Measurements from ENCODE around the gene TELO2. TPM values are rescaled to one million over a fixed set of nuclear protein-coding genes. Genes with fewer than 3 reads are reported as not detected.

The TELO2 gene
- polyA plus RNA-seq (ENCODE audit: insufficient read length): 36.9 TPM

DNA sequence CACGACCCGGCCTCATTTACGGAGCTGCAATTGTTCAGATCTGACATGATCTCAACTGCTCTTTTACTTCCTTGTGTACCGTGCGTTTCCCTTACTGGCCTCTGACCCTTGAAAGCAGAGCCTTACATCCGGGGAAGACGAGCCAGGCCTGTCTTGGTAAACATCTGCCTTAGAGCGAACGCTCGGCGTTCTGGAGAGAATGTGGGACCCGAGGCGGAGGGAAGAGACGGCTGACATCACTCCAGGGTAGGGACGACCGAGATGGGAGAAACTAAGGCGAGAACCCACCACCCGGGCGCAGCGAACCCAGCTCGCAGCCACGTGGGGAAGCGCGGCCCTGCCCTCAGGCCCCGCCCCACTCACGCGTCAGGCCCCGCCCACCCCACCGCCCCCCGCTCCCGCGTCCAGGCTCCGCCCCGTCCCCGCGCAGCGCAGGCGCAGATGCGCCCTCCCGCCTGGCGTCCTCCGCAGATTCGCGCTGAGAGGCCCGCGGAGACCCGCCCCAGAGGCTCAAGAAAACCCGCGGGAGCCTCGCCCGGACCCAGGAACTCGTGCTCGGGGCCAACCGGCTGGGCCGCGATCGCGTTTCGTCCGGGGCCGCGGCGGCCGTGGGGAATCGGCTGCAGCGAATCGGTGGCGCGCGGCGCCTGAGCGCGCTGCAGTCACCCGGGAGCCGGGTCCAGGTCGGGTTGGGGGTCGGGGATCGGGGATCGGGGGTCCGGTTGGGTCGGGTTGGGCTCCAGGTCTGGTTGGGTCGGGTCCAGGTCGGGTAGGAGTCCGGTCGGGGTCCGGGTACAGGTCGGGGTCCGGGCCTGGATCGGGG is at the start of gene TELO2:
Gene TELO2, plus strand, starts transcription at position 438 of the 823 bp plus-strand sequence. CDS start 922 bp downstream, outside the sequence.
- peak; percentile 87 for DNase-seq

DNA sequence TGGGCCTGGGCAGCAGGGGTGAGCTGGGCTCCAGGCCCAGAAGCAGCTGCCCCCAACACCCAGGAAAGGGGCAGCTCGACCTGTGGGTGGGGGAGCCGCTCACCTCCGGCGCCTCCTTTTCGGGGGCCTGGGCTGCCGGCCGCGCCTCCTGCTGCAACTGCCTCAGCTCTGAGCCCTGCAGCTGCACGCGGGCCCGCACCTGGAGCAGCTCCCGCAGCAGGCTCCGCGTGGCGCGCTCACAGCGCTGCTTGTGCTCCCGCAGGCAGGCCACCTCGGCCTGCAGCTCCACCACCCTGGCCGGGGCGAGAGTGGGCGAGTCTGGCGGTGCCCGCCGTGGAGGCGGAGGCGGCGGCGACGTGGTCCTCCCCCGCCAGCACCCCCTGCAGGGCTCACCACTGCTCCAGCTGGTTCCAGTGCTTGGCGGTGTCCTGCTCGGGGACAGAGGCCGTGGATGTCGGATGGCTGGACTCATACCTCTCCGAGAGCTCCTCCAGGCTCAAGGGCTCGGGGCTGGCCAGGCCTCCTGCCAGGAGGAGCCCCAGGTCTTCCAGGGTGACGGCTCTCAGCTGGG is 49.7 kb upstream of the TELO2 start:
- no peak for DNase-seq

DNA sequence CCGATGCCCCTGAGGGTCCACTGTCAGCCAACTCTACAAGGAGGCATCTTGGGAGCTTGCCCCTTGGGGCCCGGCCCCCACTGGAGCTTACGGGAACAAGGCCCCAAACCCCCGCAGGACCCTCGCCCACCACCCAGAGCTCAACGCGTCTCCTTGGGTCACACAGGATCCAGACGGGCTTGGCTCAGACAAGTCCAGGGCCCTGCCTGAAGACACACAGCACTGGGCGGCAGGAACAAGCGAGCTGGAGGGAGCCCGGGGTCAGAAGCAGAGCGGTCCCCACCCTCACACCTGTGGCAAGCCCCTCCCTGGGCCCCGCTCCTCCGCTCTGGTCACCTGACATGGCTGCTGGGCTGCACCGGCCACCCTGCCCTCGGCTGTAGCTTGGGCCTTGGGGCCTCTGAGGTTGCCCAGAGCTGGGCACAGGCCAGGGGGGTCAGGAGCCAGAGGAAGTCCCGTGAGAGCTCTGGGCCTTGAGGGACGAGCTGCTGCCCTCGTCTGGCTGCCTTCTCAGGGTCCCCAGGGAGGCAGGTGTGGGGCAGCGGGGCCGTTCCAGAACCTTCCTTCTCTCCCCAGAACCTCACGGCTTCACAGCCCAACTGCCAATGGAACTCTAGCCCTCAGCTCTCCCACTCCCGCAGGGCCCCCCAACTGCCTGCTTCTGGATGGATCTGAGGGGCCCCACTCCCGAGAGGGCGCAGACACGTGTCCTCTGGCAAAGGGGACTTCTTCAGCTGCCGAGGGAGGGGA is 49.0 kb upstream of the TELO2 start, which contains the start of gene CCDC154:
Gene CCDC154, minus strand, starts transcription at position 577 of the 750 bp plus-strand sequence. Its CDS starts 234 bp downstream, at position 343.
- DNase-seq: no peak

DNA sequence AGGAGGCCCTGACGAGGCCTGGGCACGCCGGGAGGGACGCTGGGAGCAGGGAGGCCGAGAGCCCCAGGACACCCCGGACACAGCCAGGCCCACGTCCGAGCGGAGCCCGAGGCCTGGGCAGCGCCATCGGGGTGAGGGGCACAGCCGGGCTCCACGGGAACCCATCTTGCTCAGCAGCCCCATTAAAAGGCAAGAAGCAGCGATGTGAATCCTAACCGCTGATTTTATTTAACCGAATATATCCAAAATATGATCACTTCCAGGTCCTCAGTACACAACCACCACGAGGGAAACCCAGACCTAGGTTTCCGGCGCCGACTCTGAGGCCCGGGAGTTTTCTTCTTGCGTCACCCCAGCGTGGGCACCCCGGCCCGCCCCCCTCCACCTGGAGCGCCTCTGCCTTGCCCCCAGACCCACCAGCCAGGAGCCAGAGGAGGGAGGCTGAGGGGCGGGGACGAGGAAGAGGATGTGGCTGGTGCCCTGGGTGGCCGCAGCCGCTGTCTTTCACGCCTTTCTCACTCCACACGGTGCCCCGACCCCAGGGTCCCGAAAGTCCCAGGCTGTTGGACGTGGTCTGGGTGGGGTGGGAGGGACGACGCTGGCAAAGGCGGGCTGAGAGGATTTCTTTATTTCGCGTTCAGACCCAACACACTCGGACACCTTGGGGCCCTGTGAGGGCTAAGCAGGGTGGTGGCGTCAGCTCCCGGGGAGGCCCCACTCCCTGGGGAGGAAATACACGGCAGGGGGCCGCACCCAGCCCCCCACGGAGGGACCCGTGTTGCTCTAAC is 48.2 kb upstream of the TELO2 start:
- no peak for DNase-seq

DNA sequence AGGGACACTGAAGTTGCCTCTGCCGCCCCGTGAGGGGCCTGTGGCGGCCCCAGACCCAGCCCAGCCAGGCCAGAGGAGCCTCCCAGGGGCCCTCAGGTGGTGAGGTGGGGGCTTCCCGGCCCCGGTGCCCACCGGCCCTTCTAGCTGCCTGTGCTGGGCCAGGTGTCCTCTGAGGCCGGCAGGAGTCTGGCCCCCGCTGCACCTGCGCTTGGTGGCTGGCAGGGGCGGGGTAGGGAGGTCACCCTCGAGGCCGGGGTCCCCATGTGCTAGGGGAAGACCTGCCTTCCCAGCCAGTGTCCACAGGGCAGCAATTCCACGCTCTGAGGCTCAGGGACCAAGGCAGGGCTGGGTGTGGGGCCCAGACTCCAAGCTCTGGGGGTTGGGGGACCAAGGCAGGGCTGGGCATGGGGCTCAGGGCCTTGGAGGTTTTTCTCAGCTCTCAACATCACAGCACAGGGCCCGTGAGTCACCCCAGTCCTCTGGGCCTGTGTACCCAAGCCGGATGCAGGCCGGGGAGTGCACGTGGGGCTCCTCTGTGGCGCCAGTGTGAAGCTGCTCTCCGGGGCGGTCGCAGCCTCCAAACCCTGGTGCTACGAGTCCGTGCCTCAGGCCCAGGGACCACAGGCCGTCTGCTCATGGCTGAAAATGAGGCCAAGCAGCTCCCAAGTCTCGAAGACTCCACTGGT is 47.5 kb upstream of the TELO2 start:
- no peak for DNase-seq

DNA sequence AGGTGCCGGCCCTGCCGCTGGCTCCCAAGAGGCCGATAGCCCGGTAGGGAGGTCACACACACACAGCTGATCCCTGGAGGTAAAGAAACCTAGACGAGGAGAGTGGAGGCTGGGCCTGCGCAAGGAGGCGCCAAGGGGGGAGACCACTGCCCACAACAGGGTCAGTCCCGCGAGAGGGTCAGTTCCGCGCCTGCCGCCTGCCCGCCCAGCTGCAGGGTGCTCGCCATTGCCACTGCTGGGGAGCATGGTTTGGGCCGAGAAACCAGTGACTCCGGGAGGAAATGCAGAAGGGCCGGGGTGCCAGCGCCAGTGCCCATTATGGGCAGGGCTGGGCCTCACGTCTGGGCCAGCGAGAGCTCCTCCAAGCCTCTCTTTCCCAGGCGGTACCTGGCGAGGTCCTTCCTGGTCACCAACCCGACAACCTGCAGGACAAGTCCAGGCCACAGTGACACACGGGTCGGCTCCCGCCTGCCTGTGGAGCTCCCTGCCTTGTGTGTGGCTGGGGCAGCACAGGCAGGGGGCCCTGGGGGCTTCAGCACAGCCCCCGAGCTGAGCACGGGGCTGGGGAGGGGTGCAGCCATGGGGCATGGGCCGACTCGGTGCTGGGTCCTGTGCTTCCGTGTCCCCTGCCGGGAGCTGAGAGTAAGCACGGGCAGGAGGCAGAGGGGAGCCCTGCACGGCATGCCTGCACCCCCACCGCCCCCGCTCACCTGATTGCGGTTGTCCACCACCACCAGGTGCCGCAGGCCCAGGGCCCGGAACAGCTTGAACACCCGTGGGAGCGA is 46.7 kb upstream of the TELO2 start:
- no peak for DNase-seq

DNA sequence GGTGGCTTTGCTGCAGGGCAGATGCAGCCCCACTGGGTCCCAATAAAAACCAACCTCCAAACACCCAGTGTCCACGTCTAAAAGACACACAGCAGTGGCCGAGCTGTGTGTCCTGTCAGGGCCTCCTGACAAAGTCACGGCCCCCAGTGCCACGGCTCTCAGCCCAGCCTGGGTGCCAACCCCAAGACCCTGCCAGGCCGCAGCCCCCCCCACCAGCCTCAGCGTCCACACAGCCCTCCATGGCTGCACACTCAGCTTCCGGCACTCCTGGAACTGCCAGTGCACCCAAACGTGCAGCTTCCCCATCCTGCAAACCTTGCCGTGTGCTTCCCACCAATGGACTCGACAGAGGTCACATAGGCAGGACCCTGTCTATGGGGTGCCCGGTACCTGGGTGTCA is 45.2 kb upstream of the TELO2 start:
- no peak for DNase-seq

DNA sequence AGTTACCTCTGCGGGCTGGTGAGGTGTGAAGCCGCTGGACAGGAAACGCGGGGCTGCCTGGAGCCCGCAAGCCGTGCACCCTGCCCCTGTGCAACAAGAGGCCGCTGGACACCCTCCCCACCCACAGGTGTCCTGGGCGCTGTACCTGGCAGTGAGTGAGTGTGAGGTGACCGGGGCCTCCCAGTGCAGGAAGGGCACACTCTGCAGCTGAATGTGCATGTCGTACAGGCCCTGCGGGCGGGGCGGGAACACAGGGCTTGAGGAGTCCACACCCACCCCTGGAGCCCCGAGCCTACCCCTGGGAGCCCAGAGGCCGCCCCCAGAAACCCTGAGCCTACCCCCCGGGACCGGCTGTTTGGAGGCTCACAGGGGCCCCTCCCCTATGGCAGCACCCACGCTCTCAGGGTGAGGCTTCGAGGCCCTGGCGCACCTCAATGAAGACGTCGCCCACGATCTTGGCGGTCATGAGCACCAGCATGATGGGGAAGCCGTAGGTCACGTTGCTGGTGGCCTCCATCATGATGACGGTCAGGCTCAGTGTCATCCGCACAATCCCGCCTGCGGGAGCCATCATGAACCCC is 44.5 kb upstream of the TELO2 start:
- DNase-seq: no peak

DNA sequence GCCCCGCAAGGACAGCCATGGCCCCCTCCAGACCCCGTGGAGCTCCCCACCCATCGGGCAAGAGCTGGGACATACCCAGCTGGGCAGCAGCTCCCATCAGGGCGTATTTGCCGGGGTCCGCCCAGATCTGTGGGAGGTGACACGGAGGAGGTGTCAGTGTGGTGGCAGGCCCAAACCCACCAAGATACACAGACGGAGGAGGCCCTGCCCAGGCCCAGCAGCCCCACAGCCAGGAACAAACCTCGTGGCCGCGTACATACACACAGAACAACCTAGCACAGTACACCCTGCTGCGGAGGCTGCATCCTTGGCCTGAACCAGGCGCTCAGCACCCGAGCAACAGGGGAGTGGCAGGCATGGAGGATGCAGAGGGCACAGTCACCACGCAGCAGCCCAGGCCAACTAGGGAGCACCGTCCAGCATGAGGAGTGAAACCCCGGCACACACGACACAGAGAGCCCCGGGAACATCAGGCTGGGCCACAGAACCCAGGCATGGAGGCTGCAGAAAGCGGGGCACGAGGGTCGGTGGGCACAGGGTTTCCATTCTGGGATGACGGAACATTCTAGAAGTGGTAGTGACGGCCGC is 43.9 kb upstream of the TELO2 start:
- no peak for DNase-seq

DNA sequence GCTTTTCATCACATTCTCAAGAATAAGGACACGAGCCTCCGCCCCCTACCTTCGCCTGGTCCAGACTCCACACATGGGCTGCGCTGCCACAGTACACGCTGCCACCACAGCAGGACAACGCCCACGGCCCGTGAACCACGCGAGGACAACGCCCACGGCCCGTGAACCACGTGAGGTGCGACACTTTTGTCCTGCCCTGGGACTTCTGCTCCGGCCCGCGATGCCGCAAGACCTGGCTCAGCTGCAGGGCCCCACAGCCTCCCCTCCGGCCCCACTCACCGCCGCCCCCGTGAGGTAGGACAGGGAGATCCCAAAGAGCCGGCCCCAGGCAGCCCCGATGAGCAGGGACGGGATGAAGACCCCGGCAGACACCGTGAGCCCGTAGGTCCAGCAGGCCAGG is 42.9 kb upstream of the TELO2 start:
- no peak for DNase-seq

DNA sequence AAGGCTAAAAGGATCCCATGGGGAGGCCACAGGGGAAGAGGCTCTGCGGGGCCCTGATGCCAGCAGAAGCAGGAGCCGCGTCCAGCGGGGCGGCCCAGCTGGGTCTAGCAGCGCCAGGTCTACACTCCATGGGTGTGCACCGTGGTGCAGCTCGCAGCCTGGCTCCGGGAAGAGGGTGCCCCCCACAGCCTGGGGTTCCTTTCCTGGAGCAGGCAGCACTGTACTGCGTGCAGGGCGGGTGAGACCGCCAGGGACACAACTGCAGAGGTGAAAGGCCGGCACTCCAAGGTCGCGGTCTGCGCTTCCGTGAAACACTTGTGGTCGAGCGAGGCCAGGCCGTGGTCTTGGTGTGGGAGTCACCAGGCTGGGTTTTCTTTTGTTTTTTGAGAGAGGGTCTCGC is 42.3 kb upstream of the TELO2 start:
- no peak for DNase-seq

DNA sequence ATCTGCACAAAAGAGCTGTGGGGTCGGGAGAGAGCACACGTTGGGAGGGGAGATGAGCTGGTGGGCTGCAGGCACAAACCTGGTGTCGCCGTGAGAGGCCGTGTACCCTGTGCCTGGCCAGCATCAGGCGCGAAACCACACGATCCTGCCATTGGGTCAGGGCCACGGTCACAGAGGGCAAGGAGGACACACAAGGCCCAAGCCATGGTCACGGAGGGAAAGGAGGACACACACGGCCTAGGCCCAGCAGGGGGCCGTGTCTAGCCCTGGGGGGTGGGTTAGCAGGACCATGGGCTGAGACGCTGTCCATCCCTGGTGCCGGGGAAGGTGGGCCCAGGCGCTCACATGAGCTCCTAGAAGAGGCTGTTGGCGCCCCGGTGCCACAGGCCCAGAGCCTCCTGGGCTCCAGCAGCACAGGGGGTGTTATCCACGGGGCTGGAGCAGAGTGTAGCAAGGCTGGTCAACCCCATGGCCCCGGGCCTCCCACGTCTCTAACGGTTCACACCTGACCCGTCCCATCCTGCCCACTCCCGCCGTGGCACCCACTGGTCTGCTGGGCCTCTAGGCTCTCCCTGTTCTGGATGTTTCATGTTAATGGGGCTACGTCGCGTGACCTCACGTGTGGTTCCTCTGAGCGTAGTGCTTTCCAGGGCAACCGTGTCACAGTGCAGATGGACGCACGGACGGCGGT is 41.3 kb upstream of the TELO2 start:
- DNase-seq: no peak

DNA sequence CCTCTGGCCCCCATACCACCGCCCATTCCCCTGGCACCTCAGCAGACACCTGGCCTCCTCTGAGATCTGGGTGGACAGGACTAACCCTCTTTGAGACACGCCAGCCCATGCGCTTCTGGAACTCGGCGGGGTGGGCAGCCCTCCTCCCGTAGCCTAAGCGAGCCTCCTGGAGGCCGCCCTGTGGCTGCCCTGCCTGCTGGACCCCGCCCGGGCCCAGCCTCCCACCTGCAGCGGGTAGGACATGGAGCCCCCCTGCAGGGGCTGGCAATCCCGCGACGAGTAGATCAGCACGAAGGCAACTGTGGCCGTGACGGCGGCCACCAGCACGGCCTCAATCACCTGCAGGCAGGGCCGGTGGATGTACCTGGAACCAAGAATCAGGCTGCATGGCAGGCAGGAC is 40.6 kb upstream of the TELO2 start:
- DNase-seq: no peak

DNA sequence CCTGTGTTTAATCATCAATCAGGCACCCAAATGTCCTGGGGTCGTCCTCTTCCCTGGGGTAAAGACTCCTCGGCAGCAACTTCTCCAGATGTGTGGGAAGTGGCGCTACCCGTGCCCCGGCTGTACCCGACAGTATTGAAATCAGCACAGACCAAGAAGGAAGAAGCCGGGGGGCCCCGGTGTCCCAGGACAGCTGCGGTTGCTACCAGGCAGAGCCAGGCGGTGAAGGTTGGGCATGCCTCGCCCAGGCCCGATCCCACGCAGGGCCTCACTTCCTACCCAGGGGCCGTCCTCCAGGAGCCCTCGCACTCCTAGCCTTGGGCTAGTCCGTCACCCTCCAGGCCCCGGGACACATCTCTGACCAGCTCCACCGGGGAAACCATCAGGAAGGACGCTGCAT is 39.8 kb upstream of the TELO2 start:
- DNase-seq: no peak

DNA sequence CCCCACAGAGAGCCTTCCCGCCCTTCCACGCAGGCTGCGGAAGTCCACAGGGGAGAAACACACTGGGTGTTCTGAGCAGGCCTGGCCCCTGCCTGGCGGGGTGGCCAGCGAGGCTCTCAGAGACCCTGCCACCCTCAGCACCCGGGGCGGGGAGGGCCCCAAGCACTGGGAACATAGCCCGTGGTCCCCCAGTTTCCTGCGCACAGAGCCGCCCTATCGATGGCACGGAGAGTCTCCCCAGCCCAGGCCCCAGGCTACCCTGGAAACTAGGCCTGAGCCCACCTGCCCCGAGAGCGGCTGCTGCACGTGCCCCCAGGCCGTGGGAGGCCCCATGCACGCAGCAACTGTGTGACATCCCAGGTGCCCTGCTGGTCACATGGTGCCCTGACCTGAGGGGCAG is 38.6 kb upstream of the TELO2 start:
- DNase-seq: no peak

DNA sequence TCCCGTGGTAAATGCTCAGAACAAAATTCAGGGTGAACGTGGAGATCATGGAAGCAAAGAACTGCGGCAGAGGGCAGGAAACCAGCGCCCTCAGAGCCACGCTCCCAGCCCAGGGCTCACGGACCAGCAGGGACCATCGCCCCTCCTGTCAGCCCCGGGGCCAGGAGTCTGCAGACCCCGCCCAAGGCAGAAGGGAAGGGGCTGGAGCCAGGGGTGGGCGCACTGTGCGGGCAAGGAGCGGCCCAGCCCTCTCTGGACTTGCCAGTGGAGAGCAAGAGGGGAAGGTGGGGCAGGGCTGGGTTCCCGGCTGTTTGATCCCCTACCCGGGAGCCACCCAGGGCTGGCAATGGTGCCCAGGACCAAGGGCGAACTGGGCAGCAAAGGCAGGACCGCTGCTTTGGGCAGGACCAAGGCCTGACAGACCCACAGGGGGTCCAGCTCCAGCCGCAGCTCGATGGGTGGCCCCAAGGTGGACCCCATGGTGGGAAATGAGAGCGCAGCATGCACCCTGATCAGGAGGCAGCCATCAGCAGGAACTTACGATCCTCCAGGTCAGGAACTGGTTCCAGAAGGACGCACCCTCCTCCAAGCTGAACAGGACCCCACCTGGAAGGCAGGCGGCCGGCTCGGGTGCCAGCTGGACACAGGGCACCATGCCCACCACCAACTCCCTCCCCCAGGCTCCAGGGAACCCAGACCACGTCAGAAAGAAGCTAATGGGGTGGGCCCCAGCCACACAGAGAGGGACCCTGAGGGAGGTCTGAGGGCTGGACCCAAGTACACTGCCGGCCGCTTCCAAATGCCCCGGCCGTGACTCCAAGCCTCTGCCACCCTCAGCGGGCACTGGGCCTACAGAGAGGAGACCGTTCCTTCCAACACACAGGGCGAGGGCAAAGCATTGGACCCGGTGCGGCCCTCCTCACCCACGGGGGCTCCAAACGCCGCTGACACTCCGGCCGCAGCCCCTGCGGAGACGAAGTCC is 37.7 kb upstream of the TELO2 start:
- no peak for DNase-seq

DNA sequence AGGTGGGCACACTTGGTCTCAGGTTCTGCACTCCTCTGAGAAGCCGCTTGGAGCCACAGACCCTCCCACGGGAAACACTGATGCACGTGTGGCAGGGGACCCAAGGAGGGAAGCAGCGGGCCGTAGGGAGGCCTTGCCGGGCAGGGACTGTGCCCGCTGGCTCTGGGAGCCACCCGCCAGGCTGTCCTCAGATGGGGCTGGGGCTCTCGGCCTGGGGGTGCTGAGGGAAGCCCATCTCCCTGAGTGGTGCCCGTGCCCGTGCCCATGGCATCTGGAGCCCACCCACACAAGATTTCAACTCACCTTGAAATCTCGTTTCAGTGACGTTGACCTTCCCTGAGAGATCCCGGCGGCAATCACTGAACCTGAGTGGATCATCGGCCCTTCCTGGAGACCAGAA is 36.2 kb upstream of the TELO2 start:
- DNase-seq: no peak

DNA sequence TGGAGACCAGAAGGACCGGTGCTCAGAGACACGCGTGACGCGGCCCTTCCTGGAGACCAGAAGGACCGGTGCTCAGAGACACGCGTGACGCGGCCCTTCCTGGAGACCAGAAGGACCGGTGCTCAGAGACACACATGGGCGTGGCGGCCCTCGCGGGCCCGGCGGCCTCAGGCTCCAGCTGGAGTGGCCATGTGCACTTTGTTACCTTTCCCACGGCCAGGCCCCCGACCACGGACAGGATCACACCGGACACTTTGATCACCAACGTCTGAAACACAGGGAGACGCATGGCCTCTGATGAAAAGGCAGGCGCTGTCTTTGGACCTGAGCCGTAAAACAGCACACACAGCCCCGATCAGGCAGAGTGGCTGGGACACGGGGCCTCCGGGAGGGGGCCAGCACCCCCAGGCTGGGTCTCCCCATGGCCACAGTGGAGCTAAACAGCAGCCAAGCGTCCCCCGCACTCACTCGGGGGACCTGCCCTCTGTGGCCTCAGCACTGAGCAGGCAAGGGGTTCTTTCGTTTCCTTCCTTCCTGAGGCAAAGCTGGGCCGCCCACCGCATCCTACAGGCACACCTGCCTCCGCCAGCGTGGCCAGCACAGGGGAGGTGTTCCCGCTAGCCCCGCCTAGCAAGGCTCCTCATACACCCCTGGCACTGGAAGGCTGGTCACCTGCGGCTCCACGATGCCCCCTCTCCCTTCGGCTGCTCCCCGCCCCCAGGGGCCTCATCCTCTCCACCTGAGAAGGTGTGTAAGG is 35.5 kb upstream of the TELO2 start:
- no peak for DNase-seq

Measured in hindlimb muscle (tissue), 1 donor.